Activated T-cell treated with anti-CD3 and anti-CD28 coated beads, Interleukin-2, amount 50 U/mL, for 72 hours (primary cell): ENCODE results near the gene ASXL3. TPM values are rescaled to one million over a fixed set of nuclear protein-coding genes. Genes with fewer than 3 reads are reported as not detected.

ENCODE experiments used
- ATAC-seq, 2 donors: fragments of 150-1000 bp; cut with Tn5 transposase; replicated peaks in 1 of 2; 2 replicates each; pipeline ENCODE4 v1.10.0; 2021; ENCODE audit warnings: moderate library complexity in 2 of 2, mild to moderate bottlenecking in 1 of 2
- DNase-seq, 2 donors: peaks; one replicate each; pipeline ENCODE4 v3.0.0; 2021 to 2022; ENCODE audit warnings: mixed read lengths in 1 of 2
- H3K27ac Mint-ChIP-seq: one replicate; pipeline ENCODE4 v1.8.0; 2022; ENCODE audit warnings: mild to moderate bottlenecking, moderate library complexity, mixed read lengths
- H3K27me3 Mint-ChIP-seq: one replicate; pipeline ENCODE4 v1.8.0; 2022; ENCODE audit warnings: low read depth, mixed read lengths
- H3K36me3 Mint-ChIP-seq, 2 donors: one replicate each; pipeline ENCODE4 v1.8.0; 2022; ENCODE audit warnings: mixed read lengths in 2 of 2, mild to moderate bottlenecking in 1 of 2; ENCODE audit not compliant: insufficient read depth in 2 of 2
- H3K4me1 Mint-ChIP-seq: one replicate; pipeline ENCODE4 v1.8.0; 2022; ENCODE audit warnings: low read depth, mixed read lengths
- H3K4me3 Mint-ChIP-seq, 2 donors: one replicate each; pipeline ENCODE4 v1.8.0; 2022; ENCODE audit warnings: mild to moderate bottlenecking in 2 of 2, mixed read lengths in 2 of 2, moderate library complexity in 2 of 2
- H3K9me3 Mint-ChIP-seq, 2 donors: one replicate each; pipeline ENCODE4 v1.8.0; 2022; ENCODE audit warnings: mixed read lengths in 2 of 2
- total RNA-seq, 2 donors: library from RNA; stranded (reverse); gene quantifications; one replicate each; pipeline ENCODE4 v1.2.3, GENCODE V29; 2022

Gene ASXL3
- total RNA-seq, 2 donors from 2014 or later, result not detected

DNA sequence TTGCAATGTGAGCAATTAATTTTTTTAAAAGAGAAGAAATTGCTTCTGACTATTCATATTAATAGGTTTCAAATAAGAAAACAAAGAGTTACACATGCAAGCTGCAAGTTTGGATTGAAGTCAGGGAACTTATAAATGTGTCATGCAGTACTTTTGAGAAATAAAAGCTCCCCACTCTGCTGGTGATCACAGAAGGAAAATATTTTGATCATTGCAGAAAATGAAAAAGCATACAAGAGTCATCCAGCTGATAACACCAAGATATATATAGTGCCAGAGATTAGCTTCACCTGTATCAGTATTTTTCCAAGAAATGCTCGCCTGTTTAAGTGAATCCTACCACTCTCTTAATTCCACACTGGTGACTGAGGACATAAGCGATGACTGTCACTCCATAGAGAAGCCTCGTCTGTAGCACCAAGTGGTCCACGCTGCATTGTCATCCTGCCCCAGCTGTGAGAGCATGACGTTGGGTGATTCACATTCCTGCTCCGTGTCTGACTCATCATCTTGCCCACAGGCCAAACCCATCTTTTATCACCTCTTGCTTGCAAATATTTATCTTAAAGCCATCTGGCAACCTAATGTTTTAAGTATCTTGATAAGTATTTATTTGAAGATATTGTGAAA is 178.0 kb downstream of the ASXL3 start:
- no peaks in the 10 kb centered on the region for H3K4me1 Mint-ChIP-seq
- peaks cover 3% of the 10 kb centered on the region in 2 donors for H3K9me3 Mint-ChIP-seq
- no peaks in the 10 kb centered on the region for H3K27me3 Mint-ChIP-seq
- H3K27ac Mint-ChIP-seq, result no peak overlapping the region
- H3K4me3 Mint-ChIP-seq, result no peak overlapping the region
- ATAC-seq (no peak), DNase-seq (no peak)
- no peaks in the 10 kb centered on the region for H3K36me3 Mint-ChIP-seq

- Mint-ChIP-seq H3K36me3 (no peaks in the 10 kb centered on the region), H3K9me3 (peaks cover 3% of the 10 kb centered on the region in 2 donors), H3K27ac (no peak overlapping the region), H3K4me3 (no peak overlapping the region), H3K27me3 (no peaks in the 10 kb centered on the region), H3K4me1 (no peaks in the 10 kb centered on the region)
- ATAC-seq (no peak), DNase-seq (no peak)
Observed at GRCh38 chr18:33757037-33757436, 179.0 kb downstream of the ASXL3 start.

DNA sequence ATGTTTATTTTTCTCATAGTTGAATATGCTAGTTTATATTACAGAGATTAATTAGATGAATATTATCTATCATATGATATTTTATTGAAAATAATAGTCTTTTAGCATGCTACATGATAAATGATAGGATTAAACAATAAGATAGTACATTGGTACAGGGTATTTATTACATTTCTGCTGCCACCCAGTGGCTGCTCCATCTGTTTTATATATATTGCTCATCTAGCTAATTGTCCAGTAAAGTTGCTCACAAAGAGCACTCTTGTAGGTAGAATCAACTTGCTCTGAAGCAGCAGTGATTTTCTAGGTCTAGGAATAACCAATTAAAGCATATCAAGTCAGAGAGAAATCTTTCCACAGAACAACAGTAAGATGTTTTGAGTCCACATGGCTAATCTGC is 183.3 kb downstream of the ASXL3 start:
- Mint-ChIP-seq H3K4me3 (no peak overlapping the region), H3K36me3 (no peaks in the 10 kb centered on the region), H3K27me3 (no peaks in the 10 kb centered on the region), H3K9me3 (peaks cover 2 to 3% of the 10 kb centered on the region in 2 donors), H3K27ac (no peak overlapping the region), H3K4me1 (no peaks in the 10 kb centered on the region)
- ATAC-seq, result no peak
- no peak for DNase-seq

GRCh38 chr18:33781429-33781828 is 203.4 kb downstream of the ASXL3 start:
- no peak for ATAC-seq
- Mint-ChIP-seq H3K4me1 (no peaks in the 10 kb centered on the region), H3K27me3 (no peaks in the 10 kb centered on the region), H3K4me3 (no peak overlapping the region), H3K27ac (no peak overlapping the region), H3K36me3 (peaks cover 0 to 4% of the 10 kb centered on the region in 2 donors), H3K9me3 (peaks cover 5 to 14% of the 10 kb centered on the region in 2 donors)
- DNase-seq, result no peak

Other genes starting within 250 kb of the ASXL3 start
- not detected for gene CCDC178, start 137.5 kb upstream of the ASXL3 start, total RNA-seq